ENCODE results near the gene RAB24.
"Not testable (repeated sequence)": the region's sequence is repeated elsewhere in the genome, so short reads cannot be mapped to it uniquely, and the experiment has no call there.

Gene RAB24

GRCh38 chr5:177307544-177308363, 4.2 kb upstream of the RAB24 start:
- Histone ChIP-seq H3K9me3 (ENCODE audit: low read length) (no peaks in the 10 kb centered on the region), H3K4me1 (ENCODE audit: insufficient read depth, low read length) (peaks cover 28% of the 10 kb centered on the region), H3K4me3 (ENCODE audit: low read depth in 1 of 2, low read length in 2 of 2) (no peak overlapping the region), H3K27me3 (ENCODE audit: control insufficient read depth in 1 of 2, insufficient read depth in 2 of 2, low read length in 2 of 2) (no peaks in the 10 kb centered on the region), H3K9ac (ENCODE audit: low read length) (no peak overlapping the region), H3K36me3 (ENCODE audit: insufficient read depth, low read length) (peaks cover 15% of the 10 kb centered on the region), H3K27ac (ENCODE audit: low read depth, low read length) (no peak overlapping the region)

GRCh38 chr5:177306674-177307543, 3.4 kb upstream of the RAB24 start:
- no peak overlapping the region for H3K4me3 ChIP-seq (ENCODE audit: low read depth in 1 of 2, low read length in 2 of 2)
- peaks cover 15% of the 10 kb centered on the region for H3K36me3 ChIP-seq (ENCODE audit: insufficient read depth, low read length)
- H3K27me3 ChIP-seq (ENCODE audit: control insufficient read depth in 1 of 2, insufficient read depth in 2 of 2, low read length in 2 of 2), result no peaks in the 10 kb centered on the region
- H3K27ac ChIP-seq (ENCODE audit: low read depth, low read length), result no peak overlapping the region
- H3K4me1 ChIP-seq (ENCODE audit: insufficient read depth, low read length), result peaks cover 32% of the 10 kb centered on the region
- no peak overlapping the region for H3K9ac ChIP-seq (ENCODE audit: low read length)
- H3K9me3 ChIP-seq (ENCODE audit: low read length), result no peaks in the 10 kb centered on the region

- H3K27me3 ChIP-seq (ENCODE audit: control insufficient read depth in 1 of 2, insufficient read depth in 2 of 2, low read length in 2 of 2); H3K27ac ChIP-seq (ENCODE audit: low read depth, low read length); H3K4me3 ChIP-seq (ENCODE audit: low read depth in 1 of 2, low read length in 2 of 2); H3K9ac ChIP-seq (ENCODE audit: low read length); H3K9me3 ChIP-seq (ENCODE audit: low read length): not testable (repeated sequence)
- peaks cover 39% of the 10 kb centered on the region for H3K4me1 ChIP-seq (ENCODE audit: insufficient read depth, low read length)
- H3K36me3 ChIP-seq (ENCODE audit: insufficient read depth, low read length), result peaks cover 15% of the 10 kb centered on the region
Observed at GRCh38 chr5:177306103-177306640, 2.7 kb upstream of the RAB24 start.

GRCh38 chr5:177304392-177305119, 1.0 kb upstream of the RAB24 start:
- Histone ChIP-seq H3K27me3 (ENCODE audit: control insufficient read depth in 1 of 2, insufficient read depth in 2 of 2, low read length in 2 of 2) (no peaks in the 10 kb centered on the region), H3K27ac (ENCODE audit: low read depth, low read length) (peak overlapping the region; percentile 79), H3K4me1 (ENCODE audit: insufficient read depth, low read length) (peaks cover 45% of the 10 kb centered on the region), H3K9me3 (ENCODE audit: low read length) (no peaks in the 10 kb centered on the region), H3K36me3 (ENCODE audit: insufficient read depth, low read length) (peaks cover 15% of the 10 kb centered on the region), H3K4me3 (ENCODE audit: low read depth in 1 of 2, low read length in 2 of 2) (peak overlapping the region; percentile 92 to 94), H3K9ac (ENCODE audit: low read length) (peak overlapping the region; percentile 77)

GRCh38 chr5:177303925-177304391, 439 bp upstream of the RAB24 start:
- Histone ChIP-seq H3K27ac (ENCODE audit: low read depth, low read length) (peak overlapping the region; percentile 79), H3K27me3 (ENCODE audit: control insufficient read depth in 1 of 2, insufficient read depth in 2 of 2, low read length in 2 of 2) (no peaks in the 10 kb centered on the region), H3K9ac (ENCODE audit: low read length) (peak overlapping the region; percentile 77), H3K36me3 (ENCODE audit: insufficient read depth, low read length) (peaks cover 15% of the 10 kb centered on the region), H3K4me1 (ENCODE audit: insufficient read depth, low read length) (peaks cover 44% of the 10 kb centered on the region), H3K9me3 (ENCODE audit: low read length) (no peaks in the 10 kb centered on the region), H3K4me3 (ENCODE audit: low read depth in 1 of 2, low read length in 2 of 2) (peak overlapping the region; percentile 92 to 94)

GRCh38 chr5:177302354-177303110, 987 bp downstream of the RAB24 start:
- Histone ChIP-seq H3K27me3 (ENCODE audit: control insufficient read depth in 1 of 2, insufficient read depth in 2 of 2, low read length in 2 of 2) (no peaks in the 10 kb centered on the region), H3K27ac (ENCODE audit: low read depth, low read length) (peak overlapping the region; percentile 79), H3K4me3 (ENCODE audit: low read depth in 1 of 2, low read length in 2 of 2) (peak overlapping the region; percentile 92 to 94), H3K9me3 (ENCODE audit: low read length) (no peaks in the 10 kb centered on the region), H3K36me3 (ENCODE audit: insufficient read depth, low read length) (peaks cover 22% of the 10 kb centered on the region), H3K9ac (ENCODE audit: low read length) (peak overlapping the region; percentile 23), H3K4me1 (ENCODE audit: insufficient read depth, low read length) (peaks cover 44% of the 10 kb centered on the region)

- H3K4me3 ChIP-seq (ENCODE audit: low read depth in 1 of 2, low read length in 2 of 2), result no peak overlapping the region
- H3K27ac ChIP-seq (ENCODE audit: low read depth, low read length), result no peak overlapping the region
- H3K9ac ChIP-seq (ENCODE audit: low read length), result peak overlapping the region; percentile 17
- H3K9me3 ChIP-seq (ENCODE audit: low read length), result no peaks in the 10 kb centered on the region
- peaks cover 44% of the 10 kb centered on the region for H3K4me1 ChIP-seq (ENCODE audit: insufficient read depth, low read length)
- no peaks in the 10 kb centered on the region for H3K27me3 ChIP-seq (ENCODE audit: control insufficient read depth in 1 of 2, insufficient read depth in 2 of 2, low read length in 2 of 2)
- peaks cover 22% of the 10 kb centered on the region for H3K36me3 ChIP-seq (ENCODE audit: insufficient read depth, low read length)
Observed at GRCh38 chr5:177301503-177302165, 1.9 kb downstream of the RAB24 start.

GRCh38 chr5:177300951-177301350, 2.6 kb downstream of the RAB24 start:
- Histone ChIP-seq H3K9me3 (ENCODE audit: low read length) (no peaks in the 10 kb centered on the region), H3K27ac (ENCODE audit: low read depth, low read length) (peak overlapping the region; percentile 42)

GRCh38 chr5:177300236-177300880, 3.2 kb downstream of the RAB24 start:
- Histone ChIP-seq H3K36me3 (ENCODE audit: insufficient read depth, low read length) (peaks cover 23% of the 10 kb centered on the region), H3K9me3 (ENCODE audit: low read length) (no peaks in the 10 kb centered on the region), H3K4me3 (ENCODE audit: low read depth in 1 of 2, low read length in 2 of 2) (no peak overlapping the region), H3K4me1 (ENCODE audit: insufficient read depth, low read length) (peaks cover 40% of the 10 kb centered on the region), H3K27ac (ENCODE audit: low read depth, low read length) (peak overlapping the region; percentile 42), H3K27me3 (ENCODE audit: control insufficient read depth in 1 of 2, insufficient read depth in 2 of 2, low read length in 2 of 2) (no peaks in the 10 kb centered on the region), H3K9ac (ENCODE audit: low read length) (no peak overlapping the region)

More at GRCh38 chr5:177300951-177301350, 2.6 kb downstream of the RAB24 start:
- Histone ChIP-seq H3K27me3 (ENCODE audit: control insufficient read depth in 1 of 2, insufficient read depth in 2 of 2, low read length in 2 of 2) (no peaks in the 10 kb centered on the region), H3K4me1 (ENCODE audit: insufficient read depth, low read length) (peaks cover 44% of the 10 kb centered on the region), H3K4me3 (ENCODE audit: low read depth in 1 of 2, low read length in 2 of 2) (no peak overlapping the region), H3K9ac (ENCODE audit: low read length) (no peak overlapping the region), H3K36me3 (ENCODE audit: insufficient read depth, low read length) (peaks cover 23% of the 10 kb centered on the region)

GRCh38 chr5:177299697-177300096, 3.8 kb downstream of the RAB24 start:
- Histone ChIP-seq H3K9ac (ENCODE audit: low read length) (no peak overlapping the region), H3K4me3 (ENCODE audit: low read depth in 1 of 2, low read length in 2 of 2) (no peak overlapping the region), H3K4me1 (ENCODE audit: insufficient read depth, low read length) (peaks cover 34% of the 10 kb centered on the region), H3K36me3 (ENCODE audit: insufficient read depth, low read length) (peaks cover 30% of the 10 kb centered on the region), H3K27ac (ENCODE audit: low read depth, low read length) (no peak overlapping the region), H3K27me3 (ENCODE audit: control insufficient read depth in 1 of 2, insufficient read depth in 2 of 2, low read length in 2 of 2) (no peaks in the 10 kb centered on the region), H3K9me3 (ENCODE audit: low read length) (no peaks in the 10 kb centered on the region)

Data from muscle layer of colon (tissue), 2 donors.